Esophagus (tissue), 2 donors: ENCODE results near the gene TMUB1. TPM values are rescaled to one million over a fixed set of nuclear protein-coding genes. Genes with fewer than 3 reads are reported as not detected.

Experiments
- H3K27ac ChIP-seq, 2 donors: one replicate each; pipeline ENCODE4 v1.5.1; 2013; ENCODE audit warnings: low read depth in 2 of 2, mild to moderate bottlenecking in 2 of 2, inconsistent platforms in 1 of 2, low read length in 1 of 2, moderate library complexity in 1 of 2
- H3K27me3 ChIP-seq, 2 donors: one replicate each; pipeline ENCODE4 v1.6.1; 2013; ENCODE audit warnings: low read length in 2 of 2, control low read depth in 1 of 2, mild to moderate bottlenecking in 1 of 2; ENCODE audit not compliant: insufficient read depth in 2 of 2, control insufficient read depth in 1 of 2
- H3K36me3 ChIP-seq, 2 donors: one replicate each; pipeline ENCODE4 v1.6.1; 2013; ENCODE audit warnings: low read length in 1 of 2; ENCODE audit not compliant: control insufficient read depth in 2 of 2, insufficient read depth in 2 of 2
- H3K4me1 ChIP-seq, 2 donors: one replicate each; pipeline ENCODE4 v1.6.1; 2013; ENCODE audit warnings: low read length in 1 of 2; ENCODE audit not compliant: control insufficient read depth in 2 of 2, insufficient read depth in 2 of 2
- H3K4me3 ChIP-seq, 2 donors: one replicate each; pipeline ENCODE4 v1.5.1; 2013; ENCODE audit warnings: low read length in 2 of 2, mild to moderate bottlenecking in 2 of 2, low read depth in 1 of 2, moderate library complexity in 1 of 2
- H3K9me3 ChIP-seq, 2 donors: one replicate each; pipeline ENCODE4 v1.6.1; 2013; ENCODE audit warnings: mild to moderate bottlenecking in 2 of 2, low read depth in 1 of 2, low read length in 1 of 2, moderate library complexity in 1 of 2; ENCODE audit not compliant: control insufficient read depth in 2 of 2, insufficient read depth in 1 of 2
- WGBS, 2 donors: extraction: QIAGEN DNeasy Blood & Tissue Kit; methylation state at CpG; one replicate each; pipeline ENCODE4 v1.1.7; 2013; 5-methylcytosine and 5-hydroxymethylcytosine counted together
- polyA plus RNA-seq, 2 donors: library from polyadenylated mRNA; stranded (reverse); fragments of 200-250 nt; gene quantifications; one replicate each; pipeline ENCODE4 v1.2.3, GENCODE V29; 2013
- donor health status: healthy with polysubstance abuse.
- donor health status: Bipolar disorder and iron deficiency.

The TMUB1 gene
- polyA plus RNA-seq, 2 donors: 33.4 to 64.2 TPM

DNA sequence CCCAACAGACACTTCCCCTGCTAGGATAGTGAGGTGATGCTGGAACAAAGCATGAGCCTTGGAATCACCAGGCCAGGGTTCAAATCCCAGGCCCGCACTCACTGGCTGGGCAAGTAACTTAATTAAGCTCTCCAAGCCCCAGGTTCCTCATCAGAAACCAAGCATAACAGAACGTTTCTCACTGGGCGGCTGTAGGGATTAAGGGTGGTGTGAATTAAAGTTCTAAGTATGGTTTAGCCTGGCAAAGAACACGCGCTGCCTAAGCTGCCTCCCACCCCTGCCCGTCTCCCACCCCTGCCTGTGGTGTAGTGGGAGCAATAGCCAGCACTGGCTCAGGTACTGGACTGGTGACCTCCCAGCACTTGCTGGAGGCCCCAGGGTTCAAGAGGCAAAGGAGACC, 18.3 kb downstream of the TMUB1 start:
- Histone ChIP-seq H3K36me3 (peaks cover 3 to 46% of the 10 kb centered on the region in 2 donors), H3K27ac (no peak overlapping the region), H3K27me3 (no peaks in the 10 kb centered on the region), H3K9me3 (no peaks in the 10 kb centered on the region), H3K4me3 (no peak overlapping the region), H3K4me1 (peaks cover 11 to 25% of the 10 kb centered on the region in 2 donors)
- 87 to 88% methylated on average over 6 of the region's 6 CpGs for WGBS, 2 donors

- WGBS, 2 donors: 94 to 98% methylated on average over 18 of the region's 18 CpGs
- peaks cover 11 to 25% of the 10 kb centered on the region in 2 donors for H3K4me1 ChIP-seq
- no peaks in the 10 kb centered on the region for H3K27me3 ChIP-seq
- no peak overlapping the region for H3K27ac ChIP-seq
- peaks cover 3 to 41% of the 10 kb centered on the region in 2 donors for H3K36me3 ChIP-seq
- H3K9me3 ChIP-seq: no peaks in the 10 kb centered on the region
- H3K4me3 ChIP-seq: no peak overlapping the region
These were observed 18.8 kb downstream of the TMUB1 start for GRCh38 chr7:151064454-151064853.

GRCh38 chr7:151063212-151063561, 20.1 kb downstream of the TMUB1 start:
- WGBS, 2 donors: 34 to 36% methylated on average over 11 of the region's 11 CpGs
- H3K4me1 ChIP-seq: peaks cover 11 to 27% of the 10 kb centered on the region in 2 donors
- H3K4me3 ChIP-seq: no peak overlapping the region
- H3K27ac ChIP-seq: peak overlapping the region; percentile 68 to 72
- no peaks in the 10 kb centered on the region for H3K9me3 ChIP-seq
- H3K27me3 ChIP-seq: no peaks in the 10 kb centered on the region
- H3K36me3 ChIP-seq: peaks cover 3 to 39% of the 10 kb centered on the region in 2 donors

DNA sequence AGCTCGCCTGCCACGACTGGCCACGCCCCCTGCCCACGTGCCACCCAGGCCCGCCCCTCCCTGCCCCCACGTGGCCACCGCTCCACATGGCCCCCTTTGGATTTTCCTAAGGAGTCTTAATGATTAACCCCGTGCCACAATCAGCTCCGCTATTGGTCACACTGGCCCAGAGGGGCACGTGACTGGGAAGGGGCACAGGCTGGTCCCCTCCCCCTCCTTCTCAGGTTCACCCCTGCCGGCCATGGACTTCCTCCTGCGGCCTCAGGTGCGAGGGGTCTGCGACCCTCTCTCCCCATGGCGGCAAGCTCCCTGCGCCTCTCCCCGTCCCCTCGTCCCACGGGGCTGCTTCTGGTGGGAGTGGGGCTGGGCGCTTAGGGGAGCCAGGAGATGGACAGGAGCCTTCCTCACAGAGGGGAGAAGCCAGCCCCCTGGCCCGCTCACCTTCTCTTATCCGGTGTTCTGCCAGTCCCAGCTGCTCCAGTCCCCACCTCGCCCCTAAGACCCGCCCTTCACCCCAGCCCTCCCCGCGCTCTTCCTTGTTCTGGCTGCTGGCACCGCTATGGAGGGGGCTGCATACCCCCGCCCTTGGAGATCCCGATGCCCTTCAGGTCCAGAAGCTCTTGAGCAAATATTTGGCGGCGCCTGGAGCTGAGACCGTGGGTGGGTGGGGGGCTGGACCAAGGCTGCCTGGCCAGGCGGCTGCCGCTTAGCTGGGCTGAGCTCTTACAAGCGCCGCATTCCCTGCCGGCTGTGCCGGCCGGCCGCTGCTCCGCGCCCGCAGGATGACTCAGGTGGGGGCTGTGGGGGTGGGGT, 20.7 kb downstream of the TMUB1 start:
- WGBS, 2 donors: 37 to 53% methylated on average over 38 to 43 of the region's 43 CpGs
- Histone ChIP-seq H3K27me3 (no peaks in the 10 kb centered on the region), H3K4me3 (no peak overlapping the region), H3K27ac (peak overlapping the region; percentile 68 to 72), H3K4me1 (peaks cover 11 to 27% of the 10 kb centered on the region in 2 donors), H3K9me3 (no peaks in the 10 kb centered on the region), H3K36me3 (peaks cover 2 to 35% of the 10 kb centered on the region in 2 donors)

- no peak overlapping the region for H3K27ac ChIP-seq
These were observed 21.2 kb downstream of the TMUB1 start for GRCh38 chr7:151062111-151062398.

GRCh38 chr7:151061213-151062110, 21.8 kb downstream of the TMUB1 start:
- no peaks in the 10 kb centered on the region for H3K27me3 ChIP-seq
- WGBS, 2 donors: 63 to 68% methylated on average over 31 to 33 of the region's 33 CpGs
- H3K9me3 ChIP-seq: no peaks in the 10 kb centered on the region
- peaks cover 16 to 30% of the 10 kb centered on the region in 2 donors for H3K4me1 ChIP-seq
- H3K27ac ChIP-seq: peak overlapping the region in 1 of 2 donors; percentile 17
- peaks cover 0 to 25% of the 10 kb centered on the region in 2 donors for H3K36me3 ChIP-seq
- no peak overlapping the region for H3K4me3 ChIP-seq

More at GRCh38 chr7:151062111-151062398, 21.2 kb downstream of the TMUB1 start:
- H3K4me1 ChIP-seq: peaks cover 12 to 28% of the 10 kb centered on the region in 2 donors
- H3K27me3 ChIP-seq: no peaks in the 10 kb centered on the region
- WGBS, 2 donors: 59 to 80% methylated on average over 8 to 11 of the region's 11 CpGs
- H3K36me3 ChIP-seq: peaks cover 0 to 30% of the 10 kb centered on the region in 2 donors
- H3K9me3 ChIP-seq: no peaks in the 10 kb centered on the region
- H3K4me3 ChIP-seq: no peak overlapping the region

DNA sequence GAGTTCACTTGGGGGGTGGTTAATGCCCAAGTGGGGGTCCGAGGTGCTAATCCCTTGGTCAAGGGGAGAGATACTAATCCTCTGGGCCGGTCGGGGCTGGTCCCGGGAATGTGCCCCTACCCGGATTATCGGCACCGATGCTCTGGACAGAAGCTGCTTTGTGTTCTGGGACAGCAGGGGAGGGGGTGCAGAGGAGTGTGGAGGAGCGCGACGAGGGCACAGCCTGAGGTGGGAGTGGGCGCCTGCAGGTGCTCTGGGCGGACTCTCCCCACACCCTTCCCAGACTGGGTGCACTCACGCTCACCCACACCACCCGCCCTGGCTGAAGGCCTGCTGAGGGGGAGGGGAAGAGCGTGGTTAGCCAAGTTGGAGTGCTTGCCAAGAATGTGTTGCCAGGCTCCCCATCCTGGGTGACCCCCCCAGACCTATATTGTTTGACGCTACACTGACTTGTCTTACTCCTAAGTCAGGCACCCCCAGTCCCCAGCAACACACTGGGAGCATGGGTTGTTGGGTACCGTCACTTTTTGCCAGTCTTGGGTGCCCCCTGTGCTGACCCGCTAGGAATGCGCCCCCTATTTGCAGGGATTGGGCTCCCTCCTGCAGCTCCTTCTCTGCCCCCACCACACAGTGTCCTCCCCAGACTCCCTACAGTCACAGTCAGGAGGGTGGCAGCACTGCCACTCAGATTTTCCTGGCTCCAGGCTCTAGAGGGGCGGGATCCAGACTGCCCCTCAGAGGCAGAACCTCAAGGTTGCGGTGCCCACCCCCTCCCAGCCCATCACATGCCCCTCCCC, 22.7 kb downstream of the TMUB1 start:
- 9% methylated on average over 20 to 21 of the region's 21 CpGs for WGBS, 2 donors
- Histone ChIP-seq H3K9me3 (no peaks in the 10 kb centered on the region), H3K36me3 (peaks cover 0 to 18% of the 10 kb centered on the region in 2 donors), H3K4me3 (peak overlapping the region; percentile 77 to 84), H3K27me3 (no peaks in the 10 kb centered on the region), H3K27ac (peak overlapping the region; percentile 17 to 43), H3K4me1 (peaks cover 16 to 30% of the 10 kb centered on the region in 2 donors)

DNA sequence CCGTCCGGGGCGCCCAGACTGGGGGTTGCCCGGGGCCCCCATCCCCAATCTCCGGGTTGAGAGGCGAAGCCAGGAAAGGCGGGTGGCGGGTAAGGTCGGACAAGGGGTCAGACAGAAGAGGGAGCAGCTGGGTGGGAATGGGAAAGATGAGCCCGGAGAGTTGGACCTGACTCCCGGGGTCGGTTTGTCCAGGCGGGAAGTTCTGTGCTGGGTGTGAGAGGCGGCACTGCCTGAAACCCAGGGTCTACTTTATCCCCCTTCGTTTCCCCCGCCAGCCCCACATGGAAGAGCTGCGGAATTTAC, 23.2 kb downstream of the TMUB1 start:
- H3K27ac ChIP-seq: peak overlapping the region in 1 of 2 donors; percentile 99
- H3K4me3 ChIP-seq: peak overlapping the region; percentile 77 to 84
- H3K27me3 ChIP-seq: no peaks in the 10 kb centered on the region
- WGBS, 2 donors: 2% methylated on average over 17 of the region's 17 CpGs
- peaks cover 0 to 13% of the 10 kb centered on the region in 2 donors for H3K36me3 ChIP-seq
- no peaks in the 10 kb centered on the region for H3K9me3 ChIP-seq
- peaks cover 16 to 30% of the 10 kb centered on the region in 2 donors for H3K4me1 ChIP-seq
